HCT116 (cell line): ENCODE measurements around the gene EDN2.

ENCODE experiments used
- EZH2 ChIP-seq: fragments of 200-600 bp; sonication (generic); IDR thresholded peaks from 2 replicates; pipeline ENCODE4 v1.6.1; 2017; ENCODE audit warnings: antibody characterized with exemption, mixed run types
- EZH2phosphoT487 ChIP-seq: fragments of 200-600 bp; IDR thresholded peaks from 2 replicates; pipeline ENCODE4 v1.6.1; 2018; ENCODE audit warnings: antibody characterized with exemption, borderline replicate concordance
- POLR2A ChIP-seq: IDR thresholded peaks from 2 replicates; pipeline ENCODE4 v1.7.0; 2011; ENCODE audit warnings: borderline replicate concordance; ENCODE audit not compliant: insufficient read depth, insufficient read length; ENCODE audit errors: extremely low read depth
- SIN3A ChIP-seq: IDR thresholded peaks from 2 replicates; pipeline ENCODE4 v1.6.1; 2012; ENCODE audit warnings: low read depth
- TF ChIP-seq, protein P1 (sequence below), 3 experiments: fragments of 200-600 bp in 1 of 3; sonication (generic) in 1 of 3; IDR thresholded peaks in 2 of 3; conservative IDR thresholded peaks in 1 of 3; 2 replicates each; pipeline ENCODE4 v1.5.1; 2012 to 2017; ENCODE audit warnings: low read depth in 2 of 3, low read length in 2 of 3, antibody characterized with exemption in 1 of 3, borderline replicate concordance in 1 of 3, control low read depth in 1 of 3, mild to moderate bottlenecking in 1 of 3, mixed read lengths in 1 of 3, mixed run types in 1 of 3, moderate library complexity in 1 of 3; ENCODE audit not compliant: insufficient read depth in 1 of 3

DNA sequence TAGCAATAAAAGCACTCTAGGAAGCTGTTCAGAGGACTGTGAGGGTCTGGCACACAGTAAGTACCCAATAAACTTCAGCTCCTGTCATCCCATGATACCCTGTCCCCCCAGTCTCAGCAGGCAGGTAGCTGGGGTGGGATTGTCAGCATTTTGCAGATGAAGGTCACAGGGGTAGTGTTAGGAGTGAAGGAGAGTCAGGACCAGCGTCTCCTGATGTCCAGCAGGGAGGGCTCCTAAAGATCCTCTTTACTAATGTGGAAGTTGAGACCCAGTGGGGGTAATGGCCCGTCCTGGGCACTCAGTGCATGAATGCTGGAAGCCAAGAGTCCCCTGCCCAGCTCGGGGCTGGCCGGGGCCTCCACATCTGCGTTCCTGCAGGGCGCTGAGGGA, 31.3 kb upstream of the EDN2 start:
- no peak for TF ChIP-seq EZH2
- no peak for TF ChIP-seq SIN3A
- TF ChIP-seq EZH2phosphoT487, result no peak
- TF ChIP-seq POLR2A, result no peak
- TF ChIP-seq, protein P1, sequence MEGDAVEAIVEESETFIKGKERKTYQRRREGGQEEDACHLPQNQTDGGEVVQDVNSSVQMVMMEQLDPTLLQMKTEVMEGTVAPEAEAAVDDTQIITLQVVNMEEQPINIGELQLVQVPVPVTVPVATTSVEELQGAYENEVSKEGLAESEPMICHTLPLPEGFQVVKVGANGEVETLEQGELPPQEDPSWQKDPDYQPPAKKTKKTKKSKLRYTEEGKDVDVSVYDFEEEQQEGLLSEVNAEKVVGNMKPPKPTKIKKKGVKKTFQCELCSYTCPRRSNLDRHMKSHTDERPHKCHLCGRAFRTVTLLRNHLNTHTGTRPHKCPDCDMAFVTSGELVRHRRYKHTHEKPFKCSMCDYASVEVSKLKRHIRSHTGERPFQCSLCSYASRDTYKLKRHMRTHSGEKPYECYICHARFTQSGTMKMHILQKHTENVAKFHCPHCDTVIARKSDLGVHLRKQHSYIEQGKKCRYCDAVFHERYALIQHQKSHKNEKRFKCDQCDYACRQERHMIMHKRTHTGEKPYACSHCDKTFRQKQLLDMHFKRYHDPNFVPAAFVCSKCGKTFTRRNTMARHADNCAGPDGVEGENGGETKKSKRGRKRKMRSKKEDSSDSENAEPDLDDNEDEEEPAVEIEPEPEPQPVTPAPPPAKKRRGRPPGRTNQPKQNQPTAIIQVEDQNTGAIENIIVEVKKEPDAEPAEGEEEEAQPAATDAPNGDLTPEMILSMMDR (IDR thresholded peaks at IDR 0.05 in 2 of 3, conservative IDR thresholded peaks at IDR 0.05 in 1 of 3; ENCODE audit: borderline replicate concordance in 1 of 3, insufficient read depth in 1 of 3, low read depth in 2 of 3, low read length in 2 of 3), result no peak
